ENCODE results near the gene NCAPD3. TPM values are rescaled to one million over a fixed set of nuclear protein-coding genes. Genes with fewer than 3 reads are reported as not detected.

The NCAPD3 gene
- total and polyA plus RNA-seq, 2 donors (not counting 3 experiments of a cell fraction or from before 2014, with no cell fraction given): 22.6 to 43.8 TPM

DNA sequence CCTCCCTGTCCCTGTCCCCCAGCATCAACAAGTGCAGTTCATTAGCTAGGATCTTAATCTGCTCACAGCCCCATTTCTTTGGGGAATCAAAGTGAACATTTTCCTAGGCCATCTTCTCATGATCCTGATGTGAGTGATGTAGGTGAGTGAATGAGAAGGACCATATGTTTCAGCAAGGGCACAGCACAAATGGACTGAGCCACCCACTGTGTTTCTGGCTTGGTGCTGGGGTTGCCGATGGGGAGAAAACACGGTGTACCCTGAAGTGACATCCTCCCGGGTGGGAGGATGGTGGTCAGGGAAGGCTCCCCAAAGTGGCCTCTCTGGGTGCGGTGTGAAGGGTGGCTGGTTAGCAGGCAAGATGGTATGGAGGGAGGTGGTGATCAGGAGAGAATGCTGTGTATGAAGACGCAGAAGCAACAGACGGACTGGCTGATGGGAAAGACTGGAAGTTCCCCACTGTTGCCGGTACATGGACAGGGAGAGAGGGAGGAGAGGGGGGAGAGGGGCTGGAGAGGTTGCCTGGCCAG is 82.7 kb downstream of the NCAPD3 start:
- BruUV-seq (replicated peaks): no TSS peak
- CTCF ChIA-PET: interaction anchor here (0.8 to 5.3 kb wide), 3 partner anchors 72 to 103 kb away, joined by 3 to 80 read pairs (median 4); partner anchors contain the start of gene JAM3
- POLR2A ChIA-PET: no interaction called here

DNA sequence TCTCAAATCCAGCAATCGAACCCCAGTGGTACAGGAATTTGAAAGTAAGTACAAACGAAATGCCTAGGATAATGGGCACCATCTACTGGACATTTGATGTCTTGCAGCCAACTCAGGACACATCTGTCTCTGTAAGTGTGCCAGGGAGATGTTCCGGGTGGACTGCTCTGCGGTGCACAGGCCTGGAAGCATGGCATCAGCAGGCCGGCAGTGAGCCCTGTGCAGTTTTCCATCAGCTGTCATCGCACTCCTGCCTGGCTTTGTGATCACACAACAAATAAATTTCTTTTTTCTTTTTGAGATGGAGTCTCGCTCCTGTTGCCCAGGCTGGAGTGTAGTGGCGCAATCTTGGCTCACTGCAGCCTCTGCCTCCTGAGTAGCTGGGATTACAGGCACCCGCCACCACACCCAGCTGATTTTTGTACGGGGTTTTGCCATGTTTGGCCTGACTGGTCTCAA is 83.9 kb downstream of the NCAPD3 start:
- peaks cover 5% of the 10 kb centered on the region for H3K79me2 ChIP-seq (ENCODE audit: control insufficient read depth, insufficient read depth, low read length)
- FAIRE-seq (peak; percentile 81), DNase-seq (ENCODE audit: low read depth, low spot score) (peak; percentile 87)
- no peaks in the 10 kb centered on the region for H3K4me1 ChIP-seq (ENCODE audit: control insufficient read depth, extremely low read depth, insufficient read depth, low read length)
- H3K9ac ChIP-seq (replicated peaks; ENCODE audit: extremely low read depth, insufficient read depth, low read length): no peak overlapping the region
- H3K4me2 ChIP-seq (ENCODE audit: insufficient read depth, low read length): no peak overlapping the region
- intact Hi-C loops (cut with micrococcal nuclease) (loop anchor here (1.0 kb wide), 3 partner anchors 19 to 213 kb away; no protein-coding TSS in a partner anchor), dilution Hi-C loops (cut with MboI; ENCODE audit: extremely low pct_ligation_motif_present, low sequenced_read_pairs) (no loop called here)
- H3K27me3 ChIP-seq (ENCODE audit: control insufficient read depth in 2 of 2, insufficient read depth in 2 of 2, low read length in 2 of 2): no peaks in the 10 kb centered on the region
- H3K27ac ChIP-seq (ENCODE audit: insufficient read depth, low read depth, low read length): no peak overlapping the region
- CTCF ChIA-PET: interaction anchor here (1.0 to 5.3 kb wide), 3 partner anchors 68 to 102 kb away, joined by 3 to 80 read pairs (median 3); no protein-coding TSS in a partner anchor
- H3K9me1 ChIP-seq (replicated peaks; ENCODE audit: control insufficient read depth, extremely low read depth, insufficient read depth, low read length): no peaks in the 10 kb centered on the region
- no TSS peak for BruUV-seq (replicated peaks)
- POLR2A ChIA-PET: no interaction called here
- H4K20me1 ChIP-seq (replicated peaks; ENCODE audit: control insufficient read depth, extremely low read depth, insufficient read depth, low read length): no peaks in the 10 kb centered on the region
- no peak overlapping the region for H2AFZ ChIP-seq (ENCODE audit: low read depth, low read length)
- H3K9me3 ChIP-seq (replicated peaks; ENCODE audit: control insufficient read depth, insufficient read depth, low read length): no peaks in the 10 kb centered on the region
- peaks cover 7 to 13% of the 10 kb centered on the region in 2 experiments for H3K36me3 ChIP-seq (ENCODE audit: control insufficient read depth in 2 of 2, extremely low read depth in 1 of 2, insufficient read depth in 2 of 2, low read length in 2 of 2)
- no peak for TF ChIP-seq EZH2 (IDR thresholded peaks at IDR 0.05; ENCODE audit: borderline replicate concordance, low read depth, low read length, severe bottlenecking)
- TF ChIP-seq, protein P1, sequence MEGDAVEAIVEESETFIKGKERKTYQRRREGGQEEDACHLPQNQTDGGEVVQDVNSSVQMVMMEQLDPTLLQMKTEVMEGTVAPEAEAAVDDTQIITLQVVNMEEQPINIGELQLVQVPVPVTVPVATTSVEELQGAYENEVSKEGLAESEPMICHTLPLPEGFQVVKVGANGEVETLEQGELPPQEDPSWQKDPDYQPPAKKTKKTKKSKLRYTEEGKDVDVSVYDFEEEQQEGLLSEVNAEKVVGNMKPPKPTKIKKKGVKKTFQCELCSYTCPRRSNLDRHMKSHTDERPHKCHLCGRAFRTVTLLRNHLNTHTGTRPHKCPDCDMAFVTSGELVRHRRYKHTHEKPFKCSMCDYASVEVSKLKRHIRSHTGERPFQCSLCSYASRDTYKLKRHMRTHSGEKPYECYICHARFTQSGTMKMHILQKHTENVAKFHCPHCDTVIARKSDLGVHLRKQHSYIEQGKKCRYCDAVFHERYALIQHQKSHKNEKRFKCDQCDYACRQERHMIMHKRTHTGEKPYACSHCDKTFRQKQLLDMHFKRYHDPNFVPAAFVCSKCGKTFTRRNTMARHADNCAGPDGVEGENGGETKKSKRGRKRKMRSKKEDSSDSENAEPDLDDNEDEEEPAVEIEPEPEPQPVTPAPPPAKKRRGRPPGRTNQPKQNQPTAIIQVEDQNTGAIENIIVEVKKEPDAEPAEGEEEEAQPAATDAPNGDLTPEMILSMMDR (IDR thresholded peaks at IDR 0.05; ENCODE audit: extremely low read depth in 1 of 2, insufficient read depth in 1 of 2, low read depth in 1 of 2, low read length in 2 of 2): peak; percentile 81 to 84
- H3K4me3 ChIP-seq (replicated peaks in 1 of 3; ENCODE audit: insufficient read depth in 1 of 3, low read depth in 1 of 3, low read length in 3 of 3): no peak overlapping the region

More for the DNA sequence above, 82.7 kb downstream of the NCAPD3 start:
- TF ChIP-seq FOS (IDR thresholded peaks at IDR 0.05; ENCODE audit: borderline replicate concordance, insufficient read depth, low read length) (no peak), MYC (IDR thresholded peaks at IDR 0.05; ENCODE audit: low read depth, low read length) (no peak)
- H3K4me3 ChIP-seq (replicated peaks in 1 of 3; ENCODE audit: insufficient read depth in 1 of 3, low read depth in 1 of 3, low read length in 3 of 3): no peak overlapping the region
- no peak overlapping the region for H3K9ac ChIP-seq (replicated peaks; ENCODE audit: extremely low read depth, insufficient read depth, low read length)
- peaks cover 11 to 16% of the 10 kb centered on the region in 2 experiments for H3K36me3 ChIP-seq (ENCODE audit: control insufficient read depth in 2 of 2, extremely low read depth in 1 of 2, insufficient read depth in 2 of 2, low read length in 2 of 2)
- H4K20me1 ChIP-seq (replicated peaks; ENCODE audit: control insufficient read depth, extremely low read depth, insufficient read depth, low read length): no peaks in the 10 kb centered on the region
- H3K9me3 ChIP-seq (replicated peaks; ENCODE audit: control insufficient read depth, insufficient read depth, low read length): no peaks in the 10 kb centered on the region
- H3K27me3 ChIP-seq (ENCODE audit: control insufficient read depth in 2 of 2, insufficient read depth in 2 of 2, low read length in 2 of 2): no peaks in the 10 kb centered on the region
- DNase-seq (ENCODE audit: low read depth, low spot score) (no peak), FAIRE-seq (no peak)
- dilution Hi-C loops (cut with MboI; ENCODE audit: extremely low pct_ligation_motif_present, low sequenced_read_pairs) (no loop called here), intact Hi-C loops (cut with micrococcal nuclease) (no loop called here)
- peaks cover 5% of the 10 kb centered on the region for H3K79me2 ChIP-seq (ENCODE audit: control insufficient read depth, insufficient read depth, low read length)
- no peak overlapping the region for H2AFZ ChIP-seq (ENCODE audit: low read depth, low read length)
- H3K9me1 ChIP-seq (replicated peaks; ENCODE audit: control insufficient read depth, extremely low read depth, insufficient read depth, low read length): no peaks in the 10 kb centered on the region
- no peak overlapping the region for H3K27ac ChIP-seq (ENCODE audit: insufficient read depth, low read depth, low read length)
- H3K4me1 ChIP-seq (ENCODE audit: control insufficient read depth, extremely low read depth, insufficient read depth, low read length): no peaks in the 10 kb centered on the region
- H3K4me2 ChIP-seq (ENCODE audit: insufficient read depth, low read length): no peak overlapping the region
